Dermis microvascular lymphatic vessel endothelial cell (primary cell): Measurements from ENCODE around the gene PSMB7. TPM values are rescaled to one million over a fixed set of nuclear protein-coding genes. Genes with fewer than 3 reads are reported as not detected.

Experiments
- DNase-seq, 2 donors: peaks; one replicate each; pipeline versions ENCODE4 v3.0.0 to v3.0.0-alpha.2; 2010; ENCODE audit warnings: low read depth in 2 of 2
- total RNA-seq: library from RNA; depleted of rRNA; stranded (reverse); fragments of >200 nt; gene quantifications from 2 replicates; pipeline ENCODE4 v1.2.1, GENCODE V29; 2014

PSMB7 gene
- total RNA-seq, 1 donor from 2014 or later: 196 TPM

- DNase-seq: no peak
Measured at GRCh38 chr9:124303762-124304161, 111.5 kb downstream of the PSMB7 start.

Other genes with a start within 250 kb of the PSMB7 start
- gene NEK6, start 157.5 kb downstream of the PSMB7 start, total RNA-seq: 10.8 and 23.0 TPM in 2 replicates
- not detected in 2 replicates for gene ADGRD2, start 35.0 kb upstream of the PSMB7 start, total RNA-seq
- gene NR5A1, start 92.0 kb upstream of the PSMB7 start, total RNA-seq: not detected in 2 replicates